SK-N-MC (cell line): Measurements from ENCODE around the gene LDLRAD3.

ENCODE experiments used
- DNase-seq: peaks from one replicate; pipeline ENCODE4 v3.0.0-alpha.2; 2011; ENCODE audit warnings: low read depth, low spot score
- H3K27ac ChIP-seq: fragments of 200-600 bp; sonication (generic); 2 replicates; pipeline ENCODE4 v1.5.1; 2016; ENCODE audit warnings: mixed run types
- H3K36me3 ChIP-seq: fragments of 200-600 bp; sonication (generic); 2 replicates; pipeline ENCODE4 v1.6.1; 2017; ENCODE audit warnings: antibody characterized with exemption, low read length, mixed read lengths; ENCODE audit not compliant: insufficient read depth
- H3K4me3 ChIP-seq: fragments of 200-600 bp; sonication (generic); 2 replicates; pipeline ENCODE4 v1.5.1; 2016
- H3K9ac ChIP-seq: fragments of 200-600 bp; sonication (generic); 2 replicates; pipeline ENCODE4 v1.8.0; 2017; ENCODE audit warnings: mixed run types, mixed read lengths; ENCODE audit not compliant: insufficient read length
- H3K9me3 ChIP-seq: fragments of 200-600 bp; sonication (generic); 2 replicates; pipeline ENCODE4 v1.6.1; 2017; ENCODE audit warnings: low read depth, mild to moderate bottlenecking, antibody characterized with exemption, low read length, moderate library complexity, mixed read lengths
- EZH2 ChIP-seq: fragments of 200-600 bp; sonication (generic); IDR thresholded peaks from one replicate; pipeline ENCODE4 v1.6.1; 2017; ENCODE audit warnings: antibody characterized with exemption
- FOXP2 ChIP-seq: optimal IDR thresholded peaks from 2 replicates; pipeline ENCODE3; 2011; ENCODE audit warnings: mild to moderate bottlenecking, moderate library complexity; ENCODE audit not compliant: insufficient read depth; ENCODE audit errors: extremely low read length, control extremely low read depth
- POLR2AphosphoS5 ChIP-seq: IDR thresholded peaks from 2 replicates; pipeline ENCODE4 v1.6.1; 2012; ENCODE audit warnings: mild to moderate bottlenecking, low read depth, low read length, borderline replicate concordance

LDLRAD3 gene

GRCh38 chr11:36013950-36014897, 70.4 kb downstream of the LDLRAD3 start:
- no peak for DNase-seq
- H3K36me3 ChIP-seq, result no peaks in the 10 kb centered on the region
- H3K27ac ChIP-seq, result no peak overlapping the region
- H3K9ac ChIP-seq, result no peak overlapping the region
- no peak for TF ChIP-seq EZH2
- no peak for TF ChIP-seq FOXP2
- H3K9me3 ChIP-seq, result no peaks in the 10 kb centered on the region
- H3K4me3 ChIP-seq, result no peak overlapping the region

GRCh38 chr11:36014898-36015665, 71.2 kb downstream of the LDLRAD3 start:
- Histone ChIP-seq H3K9ac (no peak overlapping the region), H3K27ac (no peak overlapping the region), H3K4me3 (no peak overlapping the region), H3K36me3 (no peaks in the 10 kb centered on the region), H3K9me3 (no peaks in the 10 kb centered on the region)
- DNase-seq, result no peak
- TF ChIP-seq POLR2AphosphoS5 (no peak), EZH2 (no peak), FOXP2 (no peak)

GRCh38 chr11:36015799-36016198, 71.9 kb downstream of the LDLRAD3 start:
- TF ChIP-seq FOXP2, result no peak
- TF ChIP-seq POLR2AphosphoS5, result no peak
- TF ChIP-seq EZH2, result no peak

DNA sequence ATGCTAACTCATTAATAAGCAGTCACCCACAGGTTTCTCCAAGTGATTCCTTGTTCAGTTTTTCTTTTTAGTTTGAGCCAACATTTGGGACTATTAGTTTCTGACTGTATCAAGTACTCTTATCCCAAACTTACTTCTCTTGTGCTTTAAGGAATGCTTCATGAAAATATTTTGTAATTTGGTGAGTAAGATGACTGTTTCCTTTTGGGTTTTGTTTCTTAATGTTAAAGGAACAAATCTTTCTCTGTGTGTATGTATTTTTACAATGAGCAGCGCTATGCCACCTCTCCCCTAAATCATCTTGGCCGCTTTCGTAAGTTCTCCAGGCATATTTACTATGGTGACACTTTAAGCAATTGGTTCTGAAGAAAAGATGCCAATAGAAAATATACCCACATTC, 72.4 kb downstream of the LDLRAD3 start:
- Histone ChIP-seq H3K4me3 (no peak overlapping the region), H3K9ac (no peak overlapping the region), H3K36me3 (no peaks in the 10 kb centered on the region), H3K27ac (no peak overlapping the region), H3K9me3 (no peaks in the 10 kb centered on the region)
- no peak for DNase-seq
- TF ChIP-seq POLR2AphosphoS5, result no peak

More at GRCh38 chr11:36015799-36016198, 71.9 kb downstream of the LDLRAD3 start:
- Histone ChIP-seq H3K27ac (no peak overlapping the region), H3K9ac (no peak overlapping the region), H3K9me3 (no peaks in the 10 kb centered on the region), H3K4me3 (no peak overlapping the region), H3K36me3 (no peaks in the 10 kb centered on the region)
- no peak for DNase-seq

GRCh38 chr11:36016709-36017108, 72.8 kb downstream of the LDLRAD3 start:
- TF ChIP-seq EZH2 (no peak), POLR2AphosphoS5 (no peak), FOXP2 (no peak)
- Histone ChIP-seq H3K27ac (no peak overlapping the region), H3K4me3 (no peak overlapping the region), H3K9me3 (no peaks in the 10 kb centered on the region), H3K36me3 (no peaks in the 10 kb centered on the region), H3K9ac (no peak overlapping the region)
- no peak for DNase-seq

GRCh38 chr11:36019005-36019596, 75.2 kb downstream of the LDLRAD3 start:
- no peak for TF ChIP-seq POLR2AphosphoS5
- TF ChIP-seq EZH2, result no peak
- TF ChIP-seq FOXP2, result no peak
- H3K9me3 ChIP-seq, result no peaks in the 10 kb centered on the region
- no peak overlapping the region for H3K4me3 ChIP-seq
- H3K27ac ChIP-seq, result no peak overlapping the region
- H3K36me3 ChIP-seq, result no peaks in the 10 kb centered on the region
- no peak overlapping the region for H3K9ac ChIP-seq
- DNase-seq, result no peak

GRCh38 chr11:36019722-36020121, 75.9 kb downstream of the LDLRAD3 start:
- Histone ChIP-seq H3K36me3 (no peaks in the 10 kb centered on the region), H3K27ac (no peak overlapping the region), H3K9ac (no peak overlapping the region), H3K9me3 (no peaks in the 10 kb centered on the region), H3K4me3 (no peak overlapping the region)
- no peak for DNase-seq
- TF ChIP-seq FOXP2, result no peak
- no peak for TF ChIP-seq EZH2
- no peak for TF ChIP-seq POLR2AphosphoS5

DNA sequence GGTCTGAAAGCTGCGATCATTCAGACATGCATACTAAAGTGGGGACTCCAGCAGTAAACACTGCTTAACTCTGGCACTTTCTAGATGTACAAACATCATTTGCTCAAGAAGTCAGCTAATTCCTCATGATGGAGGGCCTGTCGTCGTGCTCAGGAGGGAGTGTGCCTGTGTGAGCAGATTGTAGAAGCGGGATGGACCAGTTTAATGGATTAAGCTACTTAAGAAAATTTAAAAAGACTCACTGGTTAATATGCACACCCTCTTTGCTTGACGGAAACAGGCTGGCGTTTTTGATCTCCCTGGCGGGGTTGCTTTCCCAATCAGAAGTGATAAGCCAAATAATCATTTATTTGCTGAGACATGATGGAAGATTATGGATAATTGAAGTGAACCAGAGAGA, 79.0 kb downstream of the LDLRAD3 start:
- no peak for DNase-seq
- Histone ChIP-seq H3K4me3 (no peak overlapping the region), H3K27ac (no peak overlapping the region)

More for the DNA sequence above, 79.0 kb downstream of the LDLRAD3 start:
- Histone ChIP-seq H3K9ac (no peak overlapping the region), H3K36me3 (no peaks in the 10 kb centered on the region), H3K9me3 (no peaks in the 10 kb centered on the region)
- no peak for TF ChIP-seq EZH2
- no peak for TF ChIP-seq POLR2AphosphoS5
- no peak for TF ChIP-seq FOXP2
